GM11168 (cell line): ENCODE data around the gene FAM184A.
"Not testable (repeated sequence)": the region's sequence is repeated elsewhere in the genome, so short reads cannot be mapped to it uniquely, and the experiment has no call there.

Source experiments
- in situ Hi-C: fragments of 300-500 bp; cut with MboI; formaldehyde crosslinking; loops from one replicate; pipeline ENCODE4 v1.12.0; 2022; ENCODE audit warnings: low sequenced_read_pairs; ENCODE audit not compliant: unreplicated experiment

FAM184A gene

DNA sequence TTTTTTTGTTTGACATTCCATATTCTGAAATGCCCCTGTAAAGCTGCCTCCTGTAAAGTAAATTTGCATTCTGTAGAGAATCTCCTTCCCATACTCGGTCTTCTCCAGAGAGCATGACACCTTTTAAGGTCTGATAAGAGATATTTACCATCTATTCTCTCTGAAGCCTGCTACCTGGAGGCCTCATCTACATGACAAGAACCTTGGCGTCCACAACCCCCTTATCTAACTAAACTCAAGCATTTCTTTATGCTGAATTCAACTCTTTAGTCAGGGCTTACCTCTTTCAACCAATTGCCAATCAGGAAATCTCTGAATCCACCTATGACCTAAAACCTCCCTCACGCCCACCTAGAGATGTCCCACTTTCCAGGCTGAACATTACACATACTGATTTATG is 51.6 kb downstream of the FAM184A start:
- in situ Hi-C loops, result no loop called here

DNA sequence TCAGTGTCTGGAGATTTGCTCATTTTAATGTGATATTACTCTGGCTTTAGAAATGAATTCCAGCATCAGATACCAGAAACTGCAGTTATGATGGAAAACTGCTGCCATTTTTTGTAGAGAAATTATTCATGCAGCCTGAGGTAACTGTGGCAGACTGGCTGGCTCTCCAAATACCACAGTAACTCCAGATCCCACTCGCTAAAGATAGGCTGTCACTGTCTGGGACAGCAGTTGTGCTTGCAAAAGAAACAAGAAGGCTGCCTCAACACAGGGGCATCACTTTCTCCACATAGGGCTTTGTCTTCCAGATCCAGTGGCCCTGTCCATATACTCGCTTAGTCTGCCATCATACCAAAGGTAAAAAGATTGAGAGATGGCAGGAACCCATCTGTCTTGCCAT is 52.7 kb downstream of the FAM184A start:
- in situ Hi-C loops, result no loop called here

DNA sequence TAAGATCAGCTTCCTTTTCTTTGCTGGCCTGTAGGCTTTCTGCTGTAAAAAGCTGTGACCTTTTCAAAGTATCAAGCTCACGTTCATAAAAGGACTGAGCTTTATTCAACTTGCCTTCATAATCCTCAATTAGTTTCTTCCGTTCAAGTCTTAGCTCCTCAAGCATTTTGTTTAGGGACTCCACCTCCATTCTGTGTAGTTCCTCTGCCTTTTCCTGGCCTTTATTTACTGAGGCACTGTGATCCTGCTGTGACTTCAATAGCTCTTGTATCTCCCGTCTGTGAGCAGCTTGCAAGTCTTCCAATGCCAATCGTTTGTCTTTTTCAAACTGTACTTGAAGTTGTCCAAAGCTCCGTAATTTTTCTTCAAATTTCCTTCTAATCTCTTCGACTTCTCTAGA is 54.4 kb downstream of the FAM184A start:
- in situ Hi-C loops, result no loop called here

DNA sequence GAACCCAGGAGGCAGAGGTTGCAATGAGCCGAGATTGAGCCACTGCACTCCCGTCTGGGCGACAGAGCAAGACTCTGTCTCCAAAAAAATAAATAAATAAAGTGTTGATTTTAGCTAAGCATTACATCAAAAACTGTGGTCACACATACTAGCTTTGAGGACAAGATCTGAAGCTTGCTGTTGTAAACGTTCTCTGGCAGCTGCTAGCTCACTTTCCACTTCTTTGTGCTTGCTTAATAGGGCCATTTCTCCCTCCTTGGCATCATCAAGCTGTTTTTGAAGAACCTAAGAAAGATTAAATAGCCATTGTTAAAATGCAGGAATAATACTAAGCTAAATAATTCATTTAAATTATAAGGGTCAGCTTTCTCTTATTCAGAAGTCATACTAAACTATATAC is 55.7 kb downstream of the FAM184A start:
- in situ Hi-C loops, result no loop called here

DNA sequence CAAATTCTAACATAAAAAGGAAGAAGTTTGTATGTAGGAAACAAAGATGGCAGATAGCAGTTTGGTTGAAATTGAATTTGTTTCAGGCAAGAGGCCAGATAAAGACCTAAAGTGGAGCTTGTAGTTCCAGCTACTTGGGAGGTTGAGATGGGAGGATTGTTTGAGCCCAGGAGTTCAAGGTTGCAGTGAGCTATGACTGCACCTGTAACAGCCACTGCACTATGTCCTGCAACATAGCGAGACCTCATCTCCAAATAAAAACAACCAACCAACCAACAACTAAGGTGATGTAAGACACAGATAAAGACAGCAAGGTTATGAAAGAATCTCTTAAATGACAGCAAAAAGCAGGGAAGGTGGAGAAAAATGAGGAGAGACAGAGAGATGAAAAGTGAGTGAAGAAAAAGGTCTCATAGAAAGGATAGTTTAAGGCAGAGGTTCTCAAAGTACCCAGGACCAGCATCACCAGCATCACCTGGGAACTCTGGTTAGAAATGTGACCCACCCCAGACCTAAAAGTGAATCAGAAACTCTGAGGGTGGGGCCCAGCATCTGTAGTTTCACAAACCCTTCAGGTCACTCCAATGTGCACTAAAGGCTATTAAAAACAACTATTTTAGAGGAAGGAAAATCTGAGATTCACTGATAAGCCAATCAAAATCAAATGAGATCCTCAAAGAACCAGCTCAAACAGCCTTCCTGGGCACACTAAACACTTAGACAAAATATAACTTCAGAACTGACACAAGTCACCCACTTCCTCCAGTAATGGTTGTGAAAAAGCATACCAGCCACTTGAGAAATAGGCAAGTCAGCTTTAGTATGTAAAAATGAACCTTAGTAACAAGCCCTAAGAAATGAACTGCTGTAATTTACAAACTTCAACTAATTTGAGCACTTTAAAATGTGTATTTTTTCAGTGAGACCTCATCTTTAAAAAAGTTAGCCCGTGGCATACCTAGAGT is 57.6 kb downstream of the FAM184A start:
- in situ Hi-C loops, result no loop called here

DNA sequence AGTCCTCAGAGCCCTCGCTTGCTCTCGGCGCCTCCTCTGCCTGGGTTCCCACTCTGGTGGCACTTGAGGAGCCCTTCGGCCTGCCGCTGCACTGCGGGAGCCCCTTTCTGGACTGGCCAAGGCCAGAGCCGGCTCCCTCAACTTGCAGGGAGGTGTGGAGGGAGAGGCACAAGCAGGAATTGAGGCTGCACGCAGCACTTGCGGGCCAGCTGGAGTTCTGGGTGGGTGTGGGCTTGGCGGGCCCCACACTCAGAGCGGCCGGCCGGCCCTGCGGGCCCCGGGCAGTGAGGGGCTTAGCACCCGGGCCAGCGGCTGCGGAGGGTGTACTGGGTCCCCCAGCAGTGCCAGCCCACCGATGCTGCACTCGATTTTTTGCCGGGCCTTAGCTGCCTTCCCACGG is 63.3 kb downstream of the FAM184A start:
- in situ Hi-C loops, result not testable (repeated sequence)

DNA sequence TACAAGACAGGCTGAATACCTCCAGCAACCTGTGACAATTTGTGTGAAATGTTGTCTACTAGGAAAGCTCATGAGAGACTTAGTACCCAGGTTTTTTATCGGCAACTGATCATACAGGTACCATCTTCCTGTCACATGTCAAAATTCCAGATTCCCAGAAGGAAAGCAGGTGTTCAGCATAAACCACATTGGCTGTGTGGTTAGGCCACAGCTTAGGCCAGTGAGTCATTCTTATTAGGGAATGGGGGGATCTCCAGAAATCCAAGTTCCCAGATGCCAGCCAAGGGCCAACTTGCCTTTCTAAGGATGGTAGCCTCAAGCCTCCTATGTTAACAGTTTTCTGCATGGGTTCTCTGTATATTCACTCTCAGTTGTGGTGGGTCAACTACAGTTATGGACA is 65.9 kb downstream of the FAM184A start:
- in situ Hi-C loops, result no loop called here

DNA sequence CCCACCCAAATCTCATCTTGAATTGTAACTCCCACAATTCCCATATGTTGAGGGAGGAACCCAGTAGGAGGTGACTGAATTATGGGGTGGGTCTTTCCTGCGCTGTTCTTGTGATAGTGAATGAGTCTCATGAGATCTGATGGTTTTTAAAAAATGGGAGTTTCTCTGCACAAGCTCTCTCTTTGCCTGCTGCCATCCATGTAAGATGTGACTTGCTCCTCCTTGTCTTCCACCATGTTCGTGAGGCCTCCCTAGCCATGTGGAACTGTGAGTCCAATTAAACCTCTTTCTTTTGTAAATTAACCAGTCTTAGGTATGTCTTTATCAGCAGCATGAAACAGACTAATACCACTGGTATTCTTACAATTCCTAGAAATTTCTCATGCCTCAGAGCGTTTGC is 69.2 kb downstream of the FAM184A start:
- in situ Hi-C loops, result not testable (repeated sequence)

DNA sequence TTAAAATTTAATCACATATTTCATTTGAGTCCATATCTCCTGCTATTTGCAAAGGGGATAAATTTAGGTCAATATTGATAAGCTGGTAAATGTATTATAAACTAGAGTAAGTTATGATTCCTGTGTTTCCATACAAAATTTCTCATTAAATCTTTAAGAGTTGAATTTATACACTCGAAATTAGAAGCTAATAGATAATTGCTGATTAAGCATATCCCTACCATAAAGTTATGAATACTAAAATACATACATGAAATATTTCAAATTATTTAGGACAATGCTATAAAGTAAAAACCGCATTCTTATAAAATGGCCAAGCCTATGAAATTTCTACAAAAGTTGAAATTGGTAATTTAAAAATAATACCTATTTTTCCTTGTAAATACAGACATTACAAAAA is 71.5 kb downstream of the FAM184A start:
- in situ Hi-C loops, result no loop called here

DNA sequence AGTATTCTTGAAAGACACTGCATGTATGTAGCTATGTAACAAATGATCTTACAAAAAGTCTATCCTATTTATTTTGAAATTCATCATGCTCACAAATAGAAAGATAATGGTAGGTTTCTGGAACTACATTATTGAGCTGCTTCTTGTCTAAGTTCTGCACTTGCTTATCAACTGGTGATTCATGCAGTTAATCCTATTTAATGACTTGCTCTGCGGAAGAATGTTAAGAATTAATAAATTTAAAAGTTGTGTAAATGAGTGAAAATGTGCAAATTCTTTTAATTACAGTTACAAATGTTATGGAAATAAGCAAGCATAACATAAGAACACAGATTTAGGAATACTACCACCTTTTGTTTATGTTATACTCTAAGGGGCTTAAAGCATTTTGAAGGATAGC is 76.4 kb downstream of the FAM184A start:
- in situ Hi-C loops, result no loop called here

DNA sequence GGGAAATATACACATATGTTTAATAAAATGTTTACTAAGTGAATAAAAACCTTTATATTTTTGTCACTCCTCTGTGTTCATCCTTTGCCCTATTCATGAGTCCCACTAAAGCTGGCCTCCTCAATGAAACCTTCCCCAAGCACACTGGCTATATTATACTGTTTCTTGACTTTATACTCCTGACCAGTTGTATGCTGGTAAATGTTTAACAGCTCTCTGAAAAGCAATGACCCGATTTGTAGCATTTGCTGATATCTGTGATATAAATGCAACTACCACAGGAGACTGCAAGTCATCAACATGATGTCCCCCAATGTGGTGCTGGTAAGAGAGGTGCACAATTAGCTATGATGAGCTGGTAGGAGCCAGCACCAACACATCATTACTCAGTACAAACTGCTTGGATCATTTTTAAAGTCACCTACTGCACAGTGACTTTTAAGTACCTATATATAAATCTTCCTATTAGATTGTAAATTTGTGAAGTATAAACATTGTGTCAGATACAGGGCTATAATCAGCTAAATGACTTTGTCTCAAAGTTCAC is 78.9 kb downstream of the FAM184A start:
- in situ Hi-C loops, result no loop called here

DNA sequence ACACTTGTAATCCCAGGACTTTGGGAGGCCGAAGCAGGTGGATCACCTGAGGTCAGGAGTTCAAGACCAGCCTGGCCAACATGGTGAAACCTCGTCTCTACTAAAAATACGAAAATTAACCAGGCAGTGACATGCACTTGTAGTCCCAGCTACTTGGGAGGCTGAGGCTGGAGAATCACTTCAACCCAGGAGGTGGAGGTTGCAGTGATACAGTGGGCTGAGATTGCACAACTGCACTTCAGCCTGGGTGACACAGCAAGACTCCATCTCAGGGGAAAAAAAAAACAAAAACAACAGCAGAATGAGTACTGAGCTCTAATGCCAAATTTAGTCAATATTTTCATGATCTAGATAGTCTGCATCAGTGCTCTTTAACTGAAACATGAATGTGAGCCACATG is 81.0 kb downstream of the FAM184A start:
- in situ Hi-C loops, result not testable (repeated sequence)

DNA sequence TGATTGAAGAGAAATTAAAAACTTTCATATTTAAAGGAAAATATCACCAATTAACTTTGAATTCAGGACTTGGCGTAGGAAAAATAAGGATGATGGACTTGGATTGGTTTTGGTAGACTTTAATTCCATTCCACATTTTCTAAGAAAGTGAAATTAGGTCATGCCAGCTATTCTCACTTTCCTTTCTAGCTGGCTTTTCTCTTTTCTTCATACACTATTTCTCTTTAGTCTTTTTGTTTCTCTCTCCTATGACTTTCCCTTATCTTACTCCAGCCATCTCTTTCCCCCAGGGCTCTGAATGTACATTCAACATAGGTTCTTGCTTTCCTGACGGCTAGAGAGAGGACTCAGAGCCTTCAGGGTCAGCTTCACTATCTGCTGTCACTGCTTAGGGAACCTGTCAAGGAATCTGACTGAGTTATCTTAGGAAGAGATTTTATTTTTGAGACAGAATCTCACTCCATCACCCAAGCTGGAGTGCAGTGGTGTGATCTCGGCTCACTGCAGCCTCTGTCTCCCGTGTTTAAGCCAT is 82.1 kb downstream of the FAM184A start:
- in situ Hi-C loops, result no loop called here

DNA sequence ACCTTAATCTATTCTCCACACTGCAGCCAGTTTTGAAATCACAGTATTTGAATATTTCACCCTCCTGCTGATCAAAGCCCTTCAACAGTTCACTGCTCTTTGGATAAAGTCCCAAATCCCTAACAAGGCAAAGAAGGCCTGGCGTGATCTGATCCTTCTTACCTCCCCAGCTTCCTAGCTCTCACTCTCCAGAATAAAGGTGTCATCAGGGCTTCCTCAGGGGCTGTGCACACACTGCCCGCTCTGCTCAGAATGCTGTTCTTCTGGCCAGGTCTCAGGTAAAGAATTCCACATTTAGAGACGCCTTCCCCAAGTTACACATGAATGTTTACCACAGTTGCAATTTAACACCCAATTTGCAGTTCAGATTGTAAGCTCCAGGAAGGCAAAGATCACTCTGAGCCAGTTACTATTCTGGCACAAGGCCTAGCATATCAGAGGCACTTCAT is 84.6 kb downstream of the FAM184A start:
- in situ Hi-C loops, result no loop called here

DNA sequence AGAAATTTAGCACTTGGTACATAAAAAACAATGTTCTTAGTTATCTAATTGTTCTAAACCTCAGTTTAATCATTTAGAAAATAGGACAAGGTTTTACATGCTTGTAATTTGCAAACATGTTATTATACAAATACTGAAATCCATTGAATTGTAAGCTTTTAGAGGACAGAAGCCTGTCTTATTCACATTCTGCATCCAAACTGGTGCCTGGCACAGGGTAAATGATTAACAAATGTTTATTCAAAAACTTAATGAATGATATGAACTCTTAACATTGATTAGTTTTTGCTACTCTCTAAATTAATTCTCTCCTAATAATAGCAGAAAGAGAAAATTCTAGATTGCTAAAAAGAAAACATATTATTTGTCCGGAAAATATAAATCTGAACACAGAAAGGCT is 85.1 kb downstream of the FAM184A start:
- in situ Hi-C loops, result no loop called here

DNA sequence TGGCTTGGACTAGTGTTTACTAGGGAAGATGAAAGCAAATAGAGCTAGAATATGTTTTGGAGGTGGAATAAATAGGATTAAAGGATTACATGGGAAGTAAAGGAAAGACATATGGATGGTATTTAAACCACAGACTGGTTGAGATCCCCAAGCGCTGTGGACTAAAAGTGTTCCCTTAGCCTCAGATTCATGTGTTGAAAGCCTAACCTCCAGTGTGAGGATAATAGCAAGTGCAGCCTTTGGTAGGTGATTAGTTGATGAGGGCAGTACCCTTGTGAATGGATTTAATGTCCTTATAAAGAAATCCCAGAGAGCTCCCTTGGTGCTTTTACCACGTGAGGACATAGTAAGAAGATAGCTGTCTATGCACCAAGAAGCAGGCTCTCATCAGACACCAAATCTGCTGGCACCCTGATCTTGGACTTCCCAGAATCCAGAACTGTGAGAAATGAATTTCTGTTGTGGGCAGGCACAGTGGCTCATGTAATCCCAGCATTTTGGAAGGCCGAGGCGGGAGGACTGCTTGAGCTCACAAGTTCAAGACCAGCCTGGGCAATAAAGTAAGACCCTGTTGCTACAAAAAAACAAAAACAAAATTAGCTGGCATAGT is 86.2 kb downstream of the FAM184A start:
- in situ Hi-C loops, result no loop called here

DNA sequence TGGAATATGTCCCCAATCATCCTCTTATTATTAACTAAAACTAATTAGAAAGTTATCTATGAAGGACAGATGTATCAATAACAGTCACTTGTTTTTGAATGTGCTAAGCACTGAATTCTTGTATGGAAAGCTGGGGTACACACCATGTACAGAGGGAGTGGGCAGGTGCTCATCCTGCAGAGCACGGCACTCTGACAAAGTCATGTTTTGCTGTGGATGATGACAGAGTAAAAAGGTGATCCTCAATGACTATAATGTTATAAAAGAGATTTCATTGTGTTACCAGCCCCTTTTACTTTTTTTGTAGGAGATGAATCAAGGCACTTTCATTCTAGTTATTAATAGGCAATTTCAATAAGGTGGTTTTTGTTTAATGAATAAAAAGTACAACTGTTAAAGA is 92.2 kb downstream of the FAM184A start:
- in situ Hi-C loops, result no loop called here

DNA sequence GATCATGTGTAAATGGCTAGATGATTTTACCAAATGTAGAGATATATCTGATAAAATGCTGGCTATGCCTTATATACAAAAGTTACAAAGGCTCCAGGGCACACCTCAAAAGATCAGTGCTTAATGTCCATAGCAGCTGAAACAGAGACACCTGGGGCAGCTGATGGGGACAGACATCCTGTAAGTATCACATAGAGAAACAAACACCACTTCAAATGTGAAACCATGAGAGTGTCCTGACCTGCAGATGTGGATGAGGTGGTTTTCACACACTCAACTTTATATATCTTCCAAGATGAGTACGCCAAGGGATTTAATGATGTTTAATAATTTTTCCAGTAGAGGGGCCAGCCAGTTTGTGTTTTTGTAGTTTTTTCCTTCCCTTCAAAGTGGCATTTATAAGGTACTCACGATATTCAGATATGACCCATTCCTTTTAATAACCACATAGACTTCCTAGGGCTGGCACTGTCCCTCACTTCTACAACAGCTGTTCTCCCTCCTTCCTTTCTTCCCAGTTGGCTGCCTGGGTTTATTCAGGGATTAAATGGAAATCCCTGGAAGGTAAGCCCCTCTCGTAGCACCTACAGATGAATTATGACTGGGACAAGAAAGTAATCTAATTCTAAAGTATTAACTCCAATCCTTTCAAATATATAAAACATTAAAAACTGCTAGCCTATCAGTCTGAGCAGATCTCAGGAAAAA is 93.2 kb downstream of the FAM184A start:
- in situ Hi-C loops, result no loop called here

DNA sequence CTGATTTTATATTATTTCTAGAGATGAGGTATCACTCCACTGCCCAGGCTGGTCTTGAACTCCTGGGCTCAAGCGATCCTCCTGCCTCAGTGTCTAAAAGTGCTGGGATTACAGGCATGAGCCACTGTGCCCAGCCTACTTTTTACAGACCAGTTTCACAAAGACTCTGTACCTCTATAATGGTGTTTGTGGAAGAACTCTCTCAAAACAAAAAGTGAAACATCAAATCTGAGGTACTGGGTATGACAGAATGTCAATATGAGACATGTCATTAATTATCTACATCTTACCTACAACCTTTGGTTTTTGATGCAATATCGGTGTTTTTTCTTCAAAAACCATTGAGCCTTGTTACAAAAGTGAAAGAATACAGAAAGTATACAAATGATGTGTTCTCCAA is 94.1 kb downstream of the FAM184A start:
- in situ Hi-C loops, result no loop called here

DNA sequence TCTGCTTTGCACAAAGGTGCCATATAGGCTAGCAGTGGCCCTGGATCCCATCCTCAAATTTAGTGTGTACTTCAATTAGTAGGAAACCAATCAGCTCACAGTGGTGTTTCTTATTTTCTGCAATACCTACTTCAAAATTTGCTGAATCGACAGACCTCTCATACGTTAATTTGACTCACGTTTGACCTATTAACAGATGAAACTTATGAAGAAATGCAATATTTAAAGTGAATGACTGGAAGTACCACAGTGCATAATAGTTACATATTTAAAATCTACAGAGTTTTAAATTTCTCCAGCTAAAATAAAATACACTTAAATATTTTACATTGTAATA is 95.9 kb downstream of the FAM184A start:
- in situ Hi-C loops, result no loop called here
